Stimulated activated CD8-positive, alpha-beta memory T cell treated with anti-CD3 and anti-CD28 coated beads, Interleukin-7, amount 100 ng/mL, for 48 hours (primary cell): ENCODE data around the gene R3HCC1L.

ENCODE experiments used
- DNase-seq, 2 donors: peaks; one replicate each; pipeline ENCODE4 v3.0.0-alpha.2; 2020; ENCODE audit warnings: low read depth in 1 of 2; ENCODE audit errors: extremely low read depth in 1 of 2

The R3HCC1L gene

GRCh38 chr10:98272245-98272644 is 137.8 kb downstream of the R3HCC1L start:
- no peak for DNase-seq

- DNase-seq, result no peak
Observed at GRCh38 chr10:98272656-98273055, 138.2 kb downstream of the R3HCC1L start.

GRCh38 chr10:98273057-98273850 is 138.8 kb downstream of the R3HCC1L start:
- no peak for DNase-seq

- DNase-seq, result no peak
Observed at GRCh38 chr10:98274562-98274961, 140.1 kb downstream of the R3HCC1L start.

GRCh38 chr10:98276311-98276710 is 141.9 kb downstream of the R3HCC1L start:
- no peak for DNase-seq

GRCh38 chr10:98285416-98285815 is 151.0 kb downstream of the R3HCC1L start:
- no peak for DNase-seq

GRCh38 chr10:98286419-98286818 is 152.0 kb downstream of the R3HCC1L start:
- DNase-seq, result no peak

GRCh38 chr10:98287321-98287720 is 152.9 kb downstream of the R3HCC1L start:
- no peak for DNase-seq

GRCh38 chr10:98289802-98290209 is 155.3 kb downstream of the R3HCC1L start:
- no peak for DNase-seq

GRCh38 chr10:98292971-98293370 is 158.5 kb downstream of the R3HCC1L start:
- no peak for DNase-seq

GRCh38 chr10:98293550-98294269 is 159.3 kb downstream of the R3HCC1L start:
- no peak for DNase-seq

- no peak for DNase-seq
Observed at GRCh38 chr10:98294270-98294627, 159.8 kb downstream of the R3HCC1L start.
